Epithelial cell of esophagus (primary cell): ENCODE data around the gene VWC2.

Experiments
- DNase-seq: peaks from one replicate; pipeline ENCODE4 v3.0.0; 2010; ENCODE audit warnings: low read depth
- H3K4me3 ChIP-seq: 2 replicates; pipeline ENCODE4 v1.5.1; 2011; ENCODE audit warnings: mild to moderate bottlenecking, low read length, control low read depth
- CTCF ChIP-seq: IDR thresholded peaks from 2 replicates; pipeline ENCODE4 v1.5.1; 2011; ENCODE audit warnings: low read depth, mild to moderate bottlenecking, low read length, control low read depth, inconsistent platforms; ENCODE audit not compliant: insufficient read depth; ENCODE audit errors: missing control alignments

Gene VWC2

GRCh38 chr7:49797987-49798660, 24.7 kb downstream of the VWC2 start:
- no peak for TF ChIP-seq CTCF

GRCh38 chr7:49800031-49800430, 26.6 kb downstream of the VWC2 start:
- no peak for TF ChIP-seq CTCF
- DNase-seq = no peak
- no peak overlapping the region for H3K4me3 ChIP-seq

More at GRCh38 chr7:49797987-49798660, 24.7 kb downstream of the VWC2 start:
- DNase-seq = no peak
- H3K4me3 ChIP-seq = no peak overlapping the region

GRCh38 chr7:49802600-49802999, 29.2 kb downstream of the VWC2 start:
- no peak for DNase-seq
- no peak overlapping the region for H3K4me3 ChIP-seq
- TF ChIP-seq CTCF = no peak

GRCh38 chr7:49803812-49804211, 30.4 kb downstream of the VWC2 start:
- H3K4me3 ChIP-seq = no peak overlapping the region
- TF ChIP-seq CTCF = no peak
- no peak for DNase-seq

- no peak for DNase-seq
- H3K4me3 ChIP-seq = no peak overlapping the region
- no peak for TF ChIP-seq CTCF
Observed at GRCh38 chr7:49805371-49806007, 32.1 kb downstream of the VWC2 start.

GRCh38 chr7:49812534-49812933, 39.1 kb downstream of the VWC2 start:
- DNase-seq = peak; percentile 9
- no peak for TF ChIP-seq CTCF
- no peak overlapping the region for H3K4me3 ChIP-seq

- no peak overlapping the region for H3K4me3 ChIP-seq
- no peak for DNase-seq
- TF ChIP-seq CTCF = no peak
Observed at GRCh38 chr7:49817279-49817678, 43.8 kb downstream of the VWC2 start.
